Neural cell (in vitro differentiated cells): Measurements from ENCODE around the gene KDM1A. TPM values are rescaled to one million over a fixed set of nuclear protein-coding genes. Genes with fewer than 3 reads are reported as not detected.
A peak's percentile ranks its signal among the peaks of the same experiment; 100 is the strongest.

ENCODE experiments used
- H2AFZ ChIP-seq: fragments of 200-600, 300-800 bp; sonication (generic), shearing (Covaris generic); 2 replicates; pipeline ENCODE4 v1.6.0; 2014; ENCODE audit warnings: low read depth, mild to moderate bottlenecking, antibody characterized with exemption, low read length, moderate library complexity
- H3F3A ChIP-seq: fragments of 200-600 bp; shearing (Covaris generic); 2 replicates; pipeline ENCODE4 v1.6.1; 2016; ENCODE audit warnings: mild to moderate bottlenecking, moderate library complexity, mixed read lengths, antibody characterized with exemption, low read length; ENCODE audit not compliant: insufficient read depth, poor library complexity, severe bottlenecking
- H3K27ac ChIP-seq: fragments of 200-600, 300-800 bp; sonication (generic), shearing (Covaris generic); 2 replicates; pipeline ENCODE4 v1.5.1; 2014; ENCODE audit warnings: mild to moderate bottlenecking, low read length, moderate library complexity
- H3K27me3 ChIP-seq: fragments of 300-800, 200-600 bp; sonication (generic), shearing (Covaris generic); 2 replicates; pipeline ENCODE4 v1.6.0; 2014; ENCODE audit warnings: mild to moderate bottlenecking, low read depth, low read length, moderate library complexity; ENCODE audit not compliant: insufficient read depth
- H3K36me3 ChIP-seq: fragments of 300-800, 200-600 bp; sonication (generic), shearing (Covaris generic); 2 replicates; pipeline ENCODE4 v1.5.1; 2014; ENCODE audit warnings: mild to moderate bottlenecking, antibody characterized with exemption, low read length, moderate library complexity; ENCODE audit not compliant: insufficient read depth
- H3K4me2 ChIP-seq: fragments of 300-800, 200-600 bp; sonication (generic), shearing (Covaris generic); 2 replicates; pipeline ENCODE4 v1.6.0; 2014; ENCODE audit warnings: mild to moderate bottlenecking, low read length
- H3K4me3 ChIP-seq: fragments of 300-800, 200-600 bp; sonication (generic), shearing (Covaris generic); 2 replicates; pipeline ENCODE4 v1.5.1; 2014; ENCODE audit warnings: mild to moderate bottlenecking, low read length, moderate library complexity
- H3K79me2 ChIP-seq: fragments of 200-600 bp; shearing (Covaris generic); replicated peaks from 2 replicates; pipeline ENCODE4 v1.6.0; 2014; ENCODE audit warnings: mild to moderate bottlenecking, low read length, moderate library complexity; ENCODE audit not compliant: insufficient read depth
- H3K9ac ChIP-seq: fragments of 300-800, 200-600 bp; sonication (generic), shearing (Covaris generic); 2 replicates; pipeline ENCODE4 v1.6.1; 2016; ENCODE audit warnings: mild to moderate bottlenecking, low read length, mixed read lengths
- H3K9me2 ChIP-seq: fragments of 200-600 bp; shearing (Covaris generic); 2 replicates; pipeline ENCODE4 v1.6.1; 2016; ENCODE audit warnings: mild to moderate bottlenecking, low read length, mixed read lengths; ENCODE audit not compliant: insufficient read depth
- H3K9me3 ChIP-seq: fragments of 200-600, 300-800 bp; sonication (generic), shearing (Covaris generic); 2 replicates; pipeline ENCODE4 v1.6.1; 2016; ENCODE audit warnings: mild to moderate bottlenecking, mixed run types, low read length, moderate library complexity, mixed read lengths
- H4K20me1 ChIP-seq: fragments of 200-600 bp; shearing (Covaris generic); 2 replicates; pipeline ENCODE4 v1.6.1; 2016; ENCODE audit warnings: mild to moderate bottlenecking, mixed run types; ENCODE audit not compliant: insufficient read depth
- CTCF ChIP-seq: fragments of 450-650 bp; IDR thresholded peaks from 2 replicates; pipeline ENCODE4 v1.5.1; 2014; ENCODE audit warnings: antibody characterized with exemption, mild to moderate bottlenecking, moderate library complexity; ENCODE audit not compliant: poor library complexity, severe bottlenecking
- EP300 ChIP-seq: fragments of 450-650 bp; conservative IDR thresholded peaks from 2 replicates; pipeline ENCODE4 v1.6.1; 2014; ENCODE audit warnings: antibody characterized with exemption, mild to moderate bottlenecking, moderate library complexity; ENCODE audit not compliant: poor library complexity, severe bottlenecking
- EZH2 ChIP-seq: fragments of 200-600, 300-800 bp; shearing (Covaris generic), sonication (generic); IDR thresholded peaks from 2 replicates; pipeline ENCODE4 v1.6.1; 2014; ENCODE audit warnings: antibody characterized with exemption, low read length, borderline replicate concordance, mild to moderate bottlenecking; ENCODE audit not compliant: insufficient read depth, poor library complexity, severe bottlenecking
- MXI1 ChIP-seq: fragments of 450-650 bp; conservative IDR thresholded peaks from 2 replicates; pipeline ENCODE4 v1.6.1; 2014; ENCODE audit warnings: antibody characterized with exemption, mild to moderate bottlenecking; ENCODE audit not compliant: poor library complexity, severe bottlenecking
- POLR2AphosphoS5 ChIP-seq: IDR thresholded peaks from 2 replicates; pipeline ENCODE4 v1.6.1; 2012
- RAD21 ChIP-seq: fragments of 450-650 bp; conservative IDR thresholded peaks from 2 replicates; pipeline ENCODE4 v1.6.1; 2014; ENCODE audit warnings: antibody characterized with exemption, mild to moderate bottlenecking, moderate library complexity
- REST ChIP-seq: IDR thresholded peaks from 2 replicates; pipeline ENCODE4 v1.6.1; 2012; ENCODE audit warnings: borderline replicate concordance
- SMC3 ChIP-seq: fragments of 450-650 bp; conservative IDR thresholded peaks from 2 replicates; pipeline ENCODE4 v1.6.1; 2014; ENCODE audit warnings: antibody characterized with exemption, mild to moderate bottlenecking, moderate library complexity; ENCODE audit not compliant: poor library complexity
- TAF1 ChIP-seq: IDR thresholded peaks from 2 replicates; pipeline ENCODE4 v1.6.1; 2012; ENCODE audit warnings: low read depth
- polyA minus RNA-seq: library from RNA; depleted of rRNA, polyadenylated mRNA; stranded (reverse); fragments of >200 nt; gene quantifications from 2 replicates; pipeline ENCODE4 v1.2.3, GENCODE V29; 2014
- polyA plus RNA-seq: library from polyadenylated mRNA; depleted of rRNA; stranded (reverse); fragments of >200 nt; gene quantifications from 2 replicates; pipeline ENCODE4 v1.2.3, GENCODE V29; 2014

The KDM1A gene
- polyA plus RNA-seq (276 and 304 TPM in 2 replicates), polyA minus RNA-seq (360 and 373 TPM in 2 replicates)

GRCh38 chr1:23019094-23019862 lies at the start of gene KDM1A:
KDM1A (plus strand) TSS chr1:23019468; CDS start chr1:23019597, 129 bp downstream.
- Histone ChIP-seq H3K9me2 (no peaks in the 10 kb centered on the region), H3K9ac (peak within 1 kb of the TSS; percentile 98), H3K79me2 (peaks cover 46% of the 10 kb centered on the region), H3K4me3 (peak within 1 kb of the TSS; percentile 73), H3K9me3 (no peaks in the 10 kb centered on the region), H2AFZ (peak within 1 kb of the TSS; percentile 85), H3K4me2 (peak within 1 kb of the TSS; percentile 85), H3F3A (peaks cover 6% of the 10 kb centered on the region), H3K27ac (peak within 1 kb of the TSS; percentile 97), H3K27me3 (no peaks in the 10 kb centered on the region), H4K20me1 (peaks cover 8% of the 10 kb centered on the region), H3K36me3 (no peaks in the 10 kb centered on the region)
- TF ChIP-seq REST (no peak), RAD21 (peak; percentile 47), EP300 (peak; percentile 72), EZH2 (no peak), MXI1 (peak; percentile 85), SMC3 (peak; percentile 50), CTCF (peak; percentile 80), TAF1 (peak; percentile 35), POLR2AphosphoS5 (peak; percentile 99)

- no peak for TF ChIP-seq EP300
- TF ChIP-seq CTCF: no peak
- TF ChIP-seq TAF1: no peak
- TF ChIP-seq POLR2AphosphoS5: no peak
- no peak for TF ChIP-seq RAD21
- TF ChIP-seq MXI1: no peak
- no peak for TF ChIP-seq SMC3
- H3K9me3 ChIP-seq: peaks cover 9% of the 10 kb centered on the region
- H3K4me2 ChIP-seq: no peak overlapping the region
- no peaks in the 10 kb centered on the region for H4K20me1 ChIP-seq
- H3K4me3 ChIP-seq: no peak overlapping the region
- H3K36me3 ChIP-seq: no peaks in the 10 kb centered on the region
- no peaks in the 10 kb centered on the region for H3F3A ChIP-seq
- H3K27me3 ChIP-seq: no peaks in the 10 kb centered on the region
- H3K79me2 ChIP-seq: no peaks in the 10 kb centered on the region
- no peak overlapping the region for H3K27ac ChIP-seq
- H3K9me2 ChIP-seq: no peaks in the 10 kb centered on the region
- no peak overlapping the region for H2AFZ ChIP-seq
- H3K9ac ChIP-seq: no peak overlapping the region
These were observed 49.2 kb upstream of the KDM1A start for GRCh38 chr1:22970096-22970495.
